ENCODE results near the gene PRPF19.
A peak's percentile ranks its signal among the peaks of the same experiment; 100 is the strongest.
"Not testable (repeated sequence)": the region's sequence is repeated elsewhere in the genome, so short reads cannot be mapped to it uniquely, and the experiment has no call there.

Gene PRPF19

DNA sequence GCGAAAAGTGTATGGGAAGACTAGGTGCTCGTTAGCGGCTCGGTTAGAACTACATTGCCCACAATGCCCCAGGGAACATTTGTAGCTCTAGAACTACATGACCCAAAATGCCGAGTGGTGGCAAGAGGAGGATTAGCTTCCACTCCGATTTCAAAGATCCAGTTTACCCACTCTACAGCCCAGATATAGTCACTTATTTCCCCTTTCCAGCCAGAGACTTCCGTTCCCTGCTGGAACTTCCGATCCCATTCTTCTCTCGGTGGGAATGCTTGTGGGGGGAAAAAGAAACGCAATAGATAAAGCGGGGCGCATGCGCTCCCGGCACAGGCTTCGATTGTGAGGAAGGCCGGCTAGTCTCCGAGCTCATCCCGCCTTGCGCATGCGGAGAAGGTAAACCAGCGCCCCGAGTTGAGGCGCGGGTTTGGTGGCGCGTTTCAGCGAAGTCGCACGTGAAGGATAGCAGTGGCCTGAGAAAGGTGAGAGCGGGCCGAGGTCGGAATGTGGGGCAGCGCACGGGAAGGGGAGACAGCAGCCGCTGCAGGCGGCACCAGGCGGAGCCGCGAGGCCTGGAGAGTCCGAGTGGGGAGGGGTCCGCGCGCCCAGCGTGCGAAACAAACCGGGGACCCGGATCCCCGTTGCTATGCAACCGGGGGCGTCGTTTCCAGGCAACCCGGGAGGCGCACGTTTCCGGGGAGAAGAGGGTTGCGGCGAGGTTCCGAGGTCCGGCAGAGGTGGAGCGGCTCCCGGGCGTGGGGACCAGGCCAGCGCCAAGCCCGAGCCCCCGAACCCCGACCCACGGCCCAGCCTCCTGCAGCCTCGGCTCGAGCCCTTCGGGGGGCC is 7.6 kb upstream of the PRPF19 start, which contains the start of gene TMEM109:
Gene TMEM109, plus strand, starts transcription at position 366 of the 840 bp plus-strand sequence. CDS start 5,536 bp downstream, outside the sequence.
- DNase-seq (ENCODE audit: insufficient read length, low spot score): peak; percentile 90
- no peak for FAIRE-seq
- TF ChIP-seq POLR2A (IDR thresholded peaks at IDR 0.05; ENCODE audit: low read depth, low read length): peak; percentile 68

DNA sequence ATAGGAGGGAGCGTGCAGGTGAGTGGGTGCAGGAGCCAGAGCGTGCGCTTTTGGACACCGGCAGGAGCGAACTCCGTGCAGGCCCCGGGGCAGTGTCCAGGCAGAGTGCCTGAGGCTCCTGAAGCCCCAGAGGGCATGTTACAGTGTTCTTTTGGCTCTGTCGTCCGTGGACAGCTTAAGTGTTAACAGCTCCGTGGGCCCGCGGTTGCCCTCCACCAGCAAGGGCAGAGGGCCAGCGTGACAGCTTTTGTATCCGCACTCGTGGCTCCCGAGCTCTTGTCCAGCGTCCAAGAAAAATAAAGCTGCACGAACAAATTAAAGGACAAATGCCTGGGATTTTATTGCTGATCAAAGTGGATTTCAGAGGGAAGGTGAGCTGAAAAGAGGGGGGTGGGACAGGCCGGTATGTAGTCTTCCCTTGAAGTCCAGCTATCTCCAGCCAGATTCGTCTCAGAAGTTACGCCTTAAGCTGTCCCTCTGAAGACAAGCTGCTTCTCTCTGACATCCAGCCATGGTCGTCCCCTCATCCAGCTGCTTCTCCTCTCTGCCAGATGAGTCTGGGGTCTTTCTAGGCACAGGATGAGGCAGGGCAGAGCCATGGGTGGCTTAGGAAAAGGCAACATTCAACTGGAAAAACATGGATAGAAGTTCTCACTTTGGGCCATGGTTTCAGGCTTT is 6.6 kb upstream of the PRPF19 start:
- FAIRE-seq: no peak
- no peak for DNase-seq (ENCODE audit: insufficient read length, low spot score)
- no peak for TF ChIP-seq POLR2A (IDR thresholded peaks at IDR 0.05; ENCODE audit: low read depth, low read length)

DNA sequence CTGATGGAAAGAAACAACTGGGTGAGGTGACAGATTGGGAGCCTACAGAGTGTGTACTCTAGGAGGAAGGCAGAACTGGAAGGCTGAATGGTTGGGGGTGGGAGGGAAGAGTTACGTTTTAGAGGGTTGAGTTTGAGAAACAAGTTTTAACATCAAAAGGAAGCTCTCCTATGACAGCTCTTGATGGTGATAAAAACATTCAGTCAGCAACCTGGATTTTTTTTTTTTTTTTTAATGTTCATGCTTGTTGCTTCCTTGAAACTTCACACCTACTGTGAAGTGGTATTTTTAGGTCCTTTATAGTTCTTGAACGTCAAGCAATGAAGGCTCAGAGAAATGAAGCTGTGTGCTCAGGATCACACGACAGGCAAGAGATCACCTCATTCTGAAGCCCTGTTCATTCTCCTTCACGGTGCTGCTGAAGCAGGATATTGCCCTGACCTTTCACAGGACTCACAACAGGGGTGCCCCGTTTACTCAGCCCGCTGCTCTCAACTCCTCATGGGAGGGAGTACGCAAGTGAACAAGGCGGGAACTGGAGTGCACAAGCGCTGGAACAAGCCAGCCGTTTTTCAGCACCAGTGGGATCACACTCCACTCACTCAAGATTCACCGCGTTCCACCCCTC is 6.0 kb upstream of the PRPF19 start:
- FAIRE-seq (no peak), DNase-seq (ENCODE audit: insufficient read length, low spot score) (no peak)
- TF ChIP-seq POLR2A (IDR thresholded peaks at IDR 0.05; ENCODE audit: low read depth, low read length): no peak

DNA sequence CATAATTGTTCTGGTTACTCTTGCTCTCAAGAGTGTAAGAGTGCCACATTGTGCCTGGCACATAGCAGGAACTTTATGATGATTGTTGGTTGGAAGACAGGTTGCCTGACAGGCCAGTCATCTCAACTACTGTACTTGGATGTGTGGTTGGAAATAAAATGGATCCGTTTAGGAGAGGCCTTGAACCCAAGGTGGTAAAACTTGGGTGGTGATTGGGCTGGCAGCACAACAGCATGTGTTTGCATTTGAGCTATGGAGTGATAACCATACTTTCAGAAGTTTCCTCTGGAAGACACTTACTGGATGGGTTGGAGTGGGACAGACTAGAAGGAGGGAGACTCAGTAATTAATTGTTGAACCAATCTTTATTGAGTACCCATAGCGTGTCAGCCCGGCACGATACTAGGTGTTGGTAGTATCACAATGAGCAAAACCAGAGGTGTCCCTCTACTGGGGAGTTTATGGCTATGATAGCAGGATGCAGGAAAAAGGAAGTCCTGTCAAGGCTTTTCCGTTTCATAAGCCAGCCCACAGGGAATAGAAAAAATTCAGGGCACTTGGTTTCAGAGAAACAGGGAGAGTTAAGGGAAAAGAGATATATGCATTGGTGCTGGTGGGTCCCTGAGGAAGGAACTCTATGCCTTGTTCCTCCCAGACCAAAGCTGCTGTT is 4.5 kb upstream of the PRPF19 start:
- TF ChIP-seq POLR2A (IDR thresholded peaks at IDR 0.05; ENCODE audit: low read depth, low read length): no peak
- DNase-seq (ENCODE audit: insufficient read length, low spot score) (no peak), FAIRE-seq (no peak)

DNA sequence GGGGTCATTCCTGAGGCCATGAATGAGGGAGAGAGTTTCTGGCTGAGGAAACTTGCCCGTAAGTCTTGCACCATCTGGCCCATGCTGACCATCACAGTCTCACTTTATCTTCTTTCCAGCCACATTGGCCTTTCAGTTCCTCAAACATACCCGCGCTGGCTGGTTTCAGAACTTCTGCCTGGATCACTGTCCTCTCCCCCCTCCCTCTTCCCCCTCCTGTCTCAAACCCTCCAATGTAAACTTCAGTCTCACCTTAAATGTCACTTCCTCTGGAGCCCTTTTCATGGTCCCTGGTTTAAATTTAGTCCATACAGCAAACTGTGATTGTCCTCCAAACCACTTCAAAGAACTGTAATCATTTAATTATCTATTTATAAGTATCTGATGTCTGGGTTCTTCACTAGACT is 3.9 kb upstream of the PRPF19 start:
- DNase-seq (ENCODE audit: insufficient read length, low spot score) (no peak), FAIRE-seq (no peak)
- TF ChIP-seq POLR2A (IDR thresholded peaks at IDR 0.05; ENCODE audit: low read depth, low read length): no peak

DNA sequence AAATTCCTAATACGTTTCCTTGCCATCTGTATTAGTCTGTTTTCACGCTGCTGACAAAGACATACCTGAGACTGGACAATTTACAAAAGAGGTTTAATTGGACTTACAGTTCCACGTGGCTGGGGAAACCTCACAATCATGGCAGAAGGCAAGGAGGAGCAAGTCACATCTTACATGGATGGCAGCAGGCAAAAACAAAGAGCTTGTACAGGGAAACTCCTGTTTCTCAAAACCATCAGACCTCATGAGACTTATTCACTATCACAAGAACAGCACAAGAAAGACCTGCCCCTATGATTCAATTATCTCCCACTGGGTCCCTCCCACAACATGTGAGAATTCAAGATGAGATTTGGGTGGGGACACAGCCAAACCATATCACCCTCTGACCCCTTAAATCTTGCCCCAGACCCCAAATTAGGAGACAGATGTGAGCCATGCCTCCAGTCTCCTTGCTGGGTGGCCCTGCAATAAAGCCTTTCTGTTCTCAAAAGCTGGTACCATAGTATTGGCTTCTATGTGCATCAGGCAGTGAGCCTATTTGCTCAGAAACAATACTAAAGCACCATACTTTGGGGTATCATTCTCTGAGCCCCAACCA is 3.4 kb upstream of the PRPF19 start:
- FAIRE-seq; DNase-seq (ENCODE audit: insufficient read length, low spot score): not testable (repeated sequence)

DNA sequence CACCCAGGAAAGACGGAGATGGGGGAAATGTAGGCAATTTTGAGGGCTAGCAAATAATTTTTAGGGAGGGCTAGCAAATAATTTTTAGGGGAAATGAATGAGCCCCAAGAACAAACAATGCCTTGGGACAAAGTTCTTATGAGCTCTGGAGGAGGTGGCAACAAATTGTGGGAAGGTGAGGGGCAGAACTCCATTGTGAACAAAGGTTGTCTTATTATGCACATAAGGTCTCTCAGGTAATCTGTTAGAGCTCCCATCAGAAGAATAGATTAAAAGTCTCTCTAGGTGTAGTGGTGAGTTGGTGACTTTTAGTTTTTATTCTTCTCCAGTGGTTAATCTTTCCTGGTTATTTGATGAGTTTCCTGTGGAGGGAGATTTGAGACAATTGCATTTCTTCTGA is 2.4 kb upstream of the PRPF19 start:
- DNase-seq (ENCODE audit: insufficient read length, low spot score) (no peak), FAIRE-seq (no peak)
- no peak for TF ChIP-seq POLR2A (IDR thresholded peaks at IDR 0.05; ENCODE audit: low read depth, low read length)

DNA sequence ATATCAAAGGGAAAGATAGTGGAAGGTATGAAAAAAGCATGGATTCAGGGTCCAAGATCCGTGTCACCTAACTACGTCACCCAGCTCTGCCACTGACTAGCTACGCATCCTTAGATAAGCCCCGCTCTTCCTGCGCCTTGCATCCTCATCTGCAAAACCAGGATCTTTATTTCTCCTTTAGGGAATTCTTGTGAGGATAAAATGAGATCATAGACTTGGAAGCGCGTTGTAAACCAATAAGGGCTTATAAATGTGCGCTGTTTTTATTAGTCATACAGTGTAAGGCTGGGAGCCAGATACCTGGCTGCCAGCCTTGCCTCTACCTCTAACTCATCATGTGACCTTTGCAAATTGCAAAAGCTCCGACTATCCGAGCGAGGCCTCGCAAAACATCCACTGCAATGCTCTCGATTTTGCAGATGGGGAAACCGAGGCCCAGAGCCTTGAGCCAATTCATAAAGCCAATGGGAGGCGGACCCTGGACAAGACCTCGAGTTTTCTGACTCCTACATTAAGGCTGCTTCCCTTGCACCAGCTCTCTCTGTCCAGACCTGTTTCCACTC is 753 bp downstream of the PRPF19 start:
- TF ChIP-seq POLR2A (IDR thresholded peaks at IDR 0.05; ENCODE audit: low read depth, low read length): no peak
- FAIRE-seq (no peak), DNase-seq (ENCODE audit: insufficient read length, low spot score) (no peak)

DNA sequence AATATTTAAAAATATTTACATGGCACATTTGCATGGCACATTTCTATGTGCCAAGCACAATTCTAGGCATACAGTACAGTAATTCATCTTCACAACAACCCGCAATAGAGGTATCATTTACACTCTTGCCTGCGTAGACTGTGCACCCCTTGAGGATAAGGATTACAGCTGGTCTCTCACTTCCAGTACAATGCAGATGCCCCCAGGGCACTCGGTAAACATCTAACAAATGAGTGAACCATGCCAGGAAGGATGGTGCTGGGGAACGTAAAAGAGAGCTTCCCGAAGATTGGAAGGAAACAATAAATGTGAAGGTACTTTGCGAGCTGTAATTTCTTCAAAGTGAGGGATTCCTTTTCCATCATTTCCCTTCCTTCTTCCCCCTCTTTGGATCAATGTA is 1.3 kb downstream of the PRPF19 start:
- DNase-seq (ENCODE audit: insufficient read length, low spot score) (no peak), FAIRE-seq (no peak)
- TF ChIP-seq POLR2A (IDR thresholded peaks at IDR 0.05; ENCODE audit: low read depth, low read length): no peak

DNA sequence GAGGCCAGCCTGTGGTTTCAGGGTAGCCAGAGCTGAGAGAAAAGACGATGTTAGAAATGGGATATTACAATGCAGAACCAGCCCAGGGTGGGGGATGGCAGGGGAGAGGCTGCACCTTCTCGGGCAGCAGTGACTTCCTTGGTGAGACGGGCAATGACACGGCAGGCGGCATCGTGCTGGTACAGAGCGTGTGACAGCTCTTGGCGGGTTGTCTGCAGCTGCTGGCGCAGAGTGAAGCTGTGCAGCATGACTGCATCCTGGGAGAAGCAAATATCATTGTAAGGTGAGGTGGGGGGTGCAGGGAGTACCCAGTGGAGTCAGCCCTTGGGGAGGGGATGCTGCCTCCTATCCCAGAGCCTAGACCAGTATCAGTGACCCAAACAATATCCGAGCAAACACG is 3.8 kb downstream of the PRPF19 start:
- TF ChIP-seq POLR2A (IDR thresholded peaks at IDR 0.05; ENCODE audit: low read depth, low read length): no peak
- FAIRE-seq (no peak), DNase-seq (ENCODE audit: insufficient read length, low spot score) (no peak)

DNA sequence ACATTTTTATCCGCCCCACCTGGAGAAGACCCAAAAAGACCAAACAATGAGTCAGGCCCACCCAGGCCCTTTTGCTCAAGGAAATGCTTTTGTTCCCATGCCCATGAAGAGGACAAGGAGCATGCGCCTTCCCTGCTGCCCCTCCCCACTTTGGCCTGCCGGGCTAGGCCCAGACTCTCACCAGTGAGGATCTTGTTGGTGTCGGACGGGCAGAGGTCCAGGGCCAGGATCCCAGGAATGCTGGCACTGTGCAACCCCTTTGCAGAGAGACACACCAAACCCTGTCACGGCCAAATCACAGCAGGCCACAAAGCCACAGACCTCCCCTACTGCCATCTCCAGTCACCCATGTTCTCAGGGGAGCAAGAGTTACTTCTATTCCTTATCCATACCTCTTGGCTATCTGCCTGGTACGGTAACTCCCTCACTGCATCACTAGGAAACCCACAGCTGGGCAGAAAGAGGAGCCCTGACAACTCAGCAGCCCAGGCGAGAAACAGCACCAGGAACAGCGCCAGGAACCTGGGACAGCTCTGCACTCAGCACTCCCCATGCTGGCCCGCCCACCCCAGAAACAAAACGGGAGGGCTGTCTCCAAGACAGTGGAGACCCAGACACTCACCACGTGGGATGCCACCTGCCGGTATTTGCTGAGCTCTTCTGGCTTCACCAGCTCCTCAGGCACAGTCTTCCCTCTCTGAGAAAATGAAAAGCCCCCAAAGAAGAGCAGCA is 5.5 kb downstream of the PRPF19 start:
- FAIRE-seq: no peak
- no peak for DNase-seq (ENCODE audit: insufficient read length, low spot score)
- no peak for TF ChIP-seq POLR2A (IDR thresholded peaks at IDR 0.05; ENCODE audit: low read depth, low read length)

DNA sequence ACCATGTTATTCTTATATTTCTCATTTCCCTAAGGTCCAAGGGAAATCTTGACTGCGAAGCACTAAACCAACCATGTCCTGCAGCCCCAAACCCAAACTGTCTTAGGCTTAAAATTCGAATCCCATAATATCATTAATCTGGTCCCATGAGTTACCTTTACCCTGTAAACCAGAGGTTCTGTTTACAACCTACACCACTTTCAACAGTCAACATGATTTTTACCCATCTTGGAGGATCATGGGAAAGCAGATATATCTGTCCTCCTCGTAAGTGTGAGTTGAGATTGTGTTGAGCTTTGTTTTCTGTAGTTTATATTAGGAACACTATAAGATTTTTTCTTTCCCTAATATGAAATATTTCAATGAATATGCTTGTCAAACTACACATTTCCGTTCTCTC is 6.4 kb downstream of the PRPF19 start:
- TF ChIP-seq POLR2A (IDR thresholded peaks at IDR 0.05; ENCODE audit: low read depth, low read length): no peak
- DNase-seq (ENCODE audit: insufficient read length, low spot score): no peak
- FAIRE-seq: no peak
